ENCODE measurements around the gene RAD51B.

Gene RAD51B

DNA sequence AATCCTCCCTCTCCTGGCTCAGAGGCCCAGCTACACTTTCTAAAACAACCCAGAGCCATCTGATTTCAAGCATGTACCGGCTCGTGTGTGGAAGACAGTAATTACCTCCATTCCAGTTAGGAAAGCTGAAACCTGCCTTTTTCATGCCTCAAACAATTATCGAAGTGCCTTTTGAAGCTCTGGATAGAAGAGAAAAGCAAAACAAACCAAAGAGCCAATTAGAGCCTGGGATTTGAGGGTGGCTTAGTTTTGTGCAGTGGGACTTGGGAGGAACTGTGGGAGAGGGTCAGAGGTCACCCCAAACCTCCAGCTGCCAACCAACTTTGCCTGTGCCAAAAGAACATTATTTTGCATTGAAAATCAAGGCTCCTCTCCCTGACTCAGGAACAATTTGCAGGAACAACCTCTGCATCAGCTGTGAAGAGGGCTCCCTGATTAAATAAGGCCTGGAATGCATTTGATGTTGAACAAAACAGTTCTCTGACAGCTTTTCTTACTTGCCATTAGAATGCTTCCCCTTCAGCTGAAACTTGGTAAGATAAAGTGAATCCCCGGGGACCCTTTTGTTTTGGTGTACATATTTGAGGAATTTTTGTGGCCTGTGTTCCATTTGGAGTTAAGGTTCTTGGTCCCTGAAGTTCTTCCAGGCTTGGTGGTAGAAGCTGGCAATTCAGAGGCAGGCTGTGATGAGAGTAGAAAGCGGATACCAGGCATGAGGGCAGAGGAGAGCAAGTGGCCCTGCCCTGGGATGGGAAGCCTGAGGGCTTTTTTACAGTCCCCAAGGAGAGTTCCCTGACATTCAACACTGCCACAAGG, 703.1 kb downstream of the RAD51B start:
- no peak for DNase-seq

- DNase-seq = no peak
Observed at GRCh38 chr14:68523326-68523610, 703.7 kb downstream of the RAD51B start.

DNA sequence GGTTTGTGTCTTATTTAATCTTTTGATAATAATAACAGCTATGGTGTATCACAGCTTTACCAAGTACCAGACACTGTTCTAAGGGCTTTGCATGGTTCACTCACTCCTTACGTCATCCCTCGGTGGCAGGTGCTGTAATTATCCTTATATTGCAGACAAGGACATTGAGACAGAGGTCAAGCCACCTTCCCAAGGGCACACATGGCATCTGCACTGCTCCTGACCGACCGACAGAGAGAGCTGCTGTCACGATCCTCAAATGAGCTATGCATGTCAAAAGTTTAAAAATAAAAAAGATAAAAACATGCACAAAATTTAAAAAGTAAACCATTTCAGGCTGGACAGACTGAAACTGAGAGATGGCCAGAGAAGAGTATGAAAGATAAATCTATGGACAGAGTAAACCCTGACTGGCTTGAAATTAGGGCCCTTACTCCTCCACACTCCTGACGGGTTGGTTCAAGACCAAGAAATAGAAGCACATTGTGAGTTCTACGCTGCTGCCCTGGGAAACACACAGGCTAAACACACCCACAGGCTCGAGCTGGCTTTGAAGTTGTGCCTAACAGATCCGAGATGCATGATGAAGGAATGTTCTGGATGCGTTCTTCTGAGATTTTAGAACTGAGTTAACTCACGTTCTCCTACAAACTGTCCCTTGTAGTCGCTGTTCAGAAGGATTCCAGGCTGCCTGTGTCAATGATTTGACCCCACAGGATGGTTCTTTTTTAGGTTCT, 704.6 kb downstream of the RAD51B start:
- DNase-seq = no peak

- DNase-seq = no peak
Observed at GRCh38 chr14:68525516-68525915, 705.9 kb downstream of the RAD51B start.

DNA sequence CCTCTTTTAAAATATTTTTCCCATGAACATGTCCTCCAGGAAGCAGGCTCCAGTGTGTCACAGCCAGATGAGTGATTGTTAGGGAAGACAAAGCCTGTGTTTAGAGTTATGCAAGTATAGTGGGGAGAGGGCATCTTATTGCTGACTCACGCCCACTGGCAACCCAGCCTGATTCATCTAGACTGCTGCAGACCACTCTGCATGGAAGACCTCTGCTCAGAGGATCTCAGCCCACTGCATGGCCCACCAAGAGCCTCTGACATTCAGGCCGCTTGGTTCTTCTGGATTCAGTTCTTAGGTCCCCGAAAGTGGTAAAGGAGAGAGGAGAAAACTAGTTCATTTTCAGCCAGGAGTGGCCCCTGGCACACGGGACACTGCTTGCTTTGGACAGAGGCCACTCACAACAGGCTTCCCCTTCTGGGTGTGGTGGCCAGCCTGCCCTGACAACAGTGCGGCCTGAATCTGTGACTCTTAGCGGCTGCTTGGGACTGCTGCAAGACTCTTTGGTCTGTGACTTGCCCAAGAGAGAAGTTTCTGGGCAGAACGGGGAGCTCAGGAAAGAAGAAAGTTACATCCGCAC, 707.0 kb downstream of the RAD51B start:
- DNase-seq = no peak

GRCh38 chr14:68527329-68527851, 707.8 kb downstream of the RAD51B start:
- DNase-seq = no peak

- DNase-seq = no peak
Observed at GRCh38 chr14:68528040-68528687, 708.6 kb downstream of the RAD51B start.

DNA sequence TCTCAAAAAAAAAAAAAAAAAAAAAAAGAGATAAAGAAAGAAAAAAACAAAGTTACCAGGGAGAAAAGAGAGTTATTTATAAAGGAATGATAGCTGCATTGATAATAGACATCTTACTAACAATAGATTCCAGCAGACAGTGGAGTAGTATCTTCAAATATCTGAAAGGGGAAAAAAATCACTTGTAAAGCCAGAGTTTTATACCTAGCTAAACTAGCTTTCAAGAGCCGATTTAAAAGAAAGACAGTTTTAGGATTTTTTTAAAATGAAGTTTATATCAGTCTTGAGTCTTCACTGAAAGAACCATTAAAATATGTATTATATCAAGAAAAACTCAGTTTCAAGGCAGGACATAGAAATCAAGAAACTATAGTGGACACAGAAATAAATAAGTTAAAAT, 710.9 kb downstream of the RAD51B start:
- no peak for DNase-seq

- no peak for DNase-seq
Observed at GRCh38 chr14:68532496-68532895, 712.9 kb downstream of the RAD51B start.

DNA sequence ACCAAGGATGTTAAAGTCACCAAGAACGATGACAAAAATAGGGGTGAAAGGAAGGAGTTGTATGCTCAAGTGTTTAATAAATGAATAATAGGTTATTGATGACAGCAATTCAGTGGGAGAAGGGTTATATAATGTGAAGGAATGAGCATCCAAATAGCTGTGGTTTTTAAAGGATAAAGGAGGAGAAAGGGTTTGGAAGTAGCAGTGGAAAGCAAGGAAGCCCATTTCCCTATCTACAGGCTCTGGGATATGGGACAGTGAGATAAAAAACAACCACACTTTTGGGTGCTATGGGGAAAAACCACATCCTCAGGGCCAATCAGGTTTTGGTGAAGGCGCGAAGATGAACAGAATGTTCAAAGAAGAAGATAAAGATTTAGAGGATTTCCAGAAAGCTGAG, 714.7 kb downstream of the RAD51B start:
- DNase-seq = no peak

GRCh38 chr14:68535404-68536017, 715.9 kb downstream of the RAD51B start:
- no peak for DNase-seq

DNA sequence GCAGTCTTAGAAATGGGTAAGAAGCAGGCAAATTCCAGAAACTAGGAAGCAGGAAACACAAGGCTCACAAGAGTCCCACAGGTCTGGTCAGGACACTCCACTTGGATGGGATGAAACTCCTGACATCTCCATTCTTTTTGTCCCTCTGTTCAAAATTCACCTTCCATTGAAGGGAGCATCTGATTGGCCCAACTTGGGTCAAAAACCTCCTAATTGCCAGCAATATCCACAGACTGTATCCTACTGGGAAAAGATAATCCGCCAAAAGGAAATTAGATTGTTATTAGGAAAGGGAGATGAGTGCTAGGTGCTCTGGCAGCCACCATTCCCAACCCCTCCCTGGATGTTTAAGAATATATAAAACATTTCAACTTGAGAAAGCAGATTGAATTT, 716.4 kb downstream of the RAD51B start:
- no peak for DNase-seq

GRCh38 chr14:68538639-68539038, 719.1 kb downstream of the RAD51B start:
- DNase-seq = no peak

DNA sequence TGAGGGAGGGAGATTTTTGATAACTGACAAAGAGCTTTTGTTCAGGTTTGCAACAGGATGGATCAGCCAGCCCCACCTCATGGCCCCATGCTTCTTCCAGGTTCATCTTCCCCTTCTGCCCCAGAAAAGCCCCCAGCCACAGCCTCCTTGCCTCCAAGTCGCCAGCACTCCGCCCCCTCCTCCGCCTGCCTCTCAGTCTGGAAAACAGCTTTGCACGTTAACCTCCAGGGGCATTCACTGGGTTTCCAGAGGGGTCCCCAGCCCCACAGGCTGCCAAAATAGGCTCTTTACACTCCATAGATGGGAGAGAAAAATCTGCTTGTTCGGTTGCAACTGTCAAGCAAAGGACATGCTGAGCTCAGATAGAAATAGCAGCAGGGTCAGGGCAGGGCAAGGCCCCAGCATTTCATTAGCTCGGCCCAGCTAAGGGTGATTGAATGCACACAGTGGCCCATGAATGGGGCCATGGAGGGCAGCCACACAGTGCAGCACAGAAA, 719.7 kb downstream of the RAD51B start:
- no peak for DNase-seq

- DNase-seq = no peak
Observed at GRCh38 chr14:68539789-68540188, 720.2 kb downstream of the RAD51B start.

GRCh38 chr14:68541178-68541896, 721.8 kb downstream of the RAD51B start:
- DNase-seq = no peak

- no peak for DNase-seq
Observed at GRCh38 chr14:68542346-68542745, 722.8 kb downstream of the RAD51B start.

- DNase-seq = no peak
Observed at GRCh38 chr14:68543516-68543915, 723.9 kb downstream of the RAD51B start.

- no peak for DNase-seq
Observed at GRCh38 chr14:68544081-68544892, 724.7 kb downstream of the RAD51B start.

DNA sequence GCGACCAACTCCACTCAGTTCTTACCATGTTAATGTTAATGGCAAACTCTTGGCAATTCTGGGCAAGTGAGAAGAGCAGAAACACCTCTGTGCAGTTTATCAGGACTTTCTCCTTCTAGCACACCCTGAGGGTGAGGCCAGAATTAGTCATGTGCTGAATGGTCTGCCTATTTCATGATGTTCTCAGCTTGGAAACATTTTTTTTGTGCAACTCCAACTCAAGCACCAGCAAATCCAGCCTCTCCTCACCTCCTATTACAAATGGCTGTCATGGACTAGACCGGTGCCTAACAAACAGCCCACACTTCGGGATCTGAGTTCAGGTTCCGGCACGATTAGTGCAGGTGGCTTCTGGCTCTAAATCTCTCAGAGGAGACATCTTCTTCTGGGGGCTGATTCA, 727.3 kb downstream of the RAD51B start:
- DNase-seq = no peak
